ENCODE results near the gene SYNGR2. TPM values are rescaled to one million over a fixed set of nuclear protein-coding genes. Genes with fewer than 3 reads are reported as not detected.

Gene SYNGR2
- total RNA-seq, 1 donor from 2014 or later = 115 TPM

DNA sequence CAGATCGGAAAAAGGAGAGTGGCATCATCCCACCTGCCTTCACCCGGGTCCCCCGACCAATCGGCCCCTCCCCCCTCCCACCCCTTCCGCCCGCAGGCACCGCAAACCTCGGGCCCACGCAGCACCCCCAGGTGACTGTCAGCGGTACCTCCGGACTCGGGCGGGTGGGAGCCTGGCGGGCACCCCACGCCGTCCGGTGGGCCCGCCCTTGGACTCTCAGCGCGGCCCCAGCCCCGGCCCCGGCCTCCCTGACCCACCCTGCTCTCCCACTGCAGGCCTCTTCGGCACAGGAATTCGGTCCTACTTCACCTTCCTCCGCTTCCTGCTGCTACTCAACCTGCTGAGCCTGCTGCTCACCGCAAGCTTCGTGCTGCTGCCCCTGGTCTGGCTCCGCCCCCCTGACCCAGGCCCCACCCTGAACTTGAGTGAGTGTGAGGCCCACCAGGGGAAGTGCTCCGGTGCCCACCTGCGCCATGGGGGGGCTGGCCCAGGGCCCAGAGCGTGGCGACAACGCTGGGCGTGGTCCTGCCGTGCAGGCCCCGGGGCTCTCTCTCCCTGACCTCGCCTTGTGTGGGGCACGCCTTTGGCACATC is 36.2 kb upstream of the SYNGR2 start:
- no peaks in the 10 kb centered on the region for H3K36me3 ChIP-seq
- intact Hi-C loops (cut with DNase I) = no loop called here
- no peaks in the 10 kb centered on the region for H3K9me3 ChIP-seq
- no peak overlapping the region for H3K27ac ChIP-seq
- no peaks in the 10 kb centered on the region for H3K27me3 ChIP-seq
- peaks cover 5 to 24% of the 10 kb centered on the region in 2 donors for H3K4me1 ChIP-seq
- peak overlapping the region in 1 of 2 donors; percentile 46 for H3K4me3 ChIP-seq
- no peak for DNase-seq (ENCODE audit: low spot score in 2 of 2)
- TF ChIP-seq, protein P1, sequence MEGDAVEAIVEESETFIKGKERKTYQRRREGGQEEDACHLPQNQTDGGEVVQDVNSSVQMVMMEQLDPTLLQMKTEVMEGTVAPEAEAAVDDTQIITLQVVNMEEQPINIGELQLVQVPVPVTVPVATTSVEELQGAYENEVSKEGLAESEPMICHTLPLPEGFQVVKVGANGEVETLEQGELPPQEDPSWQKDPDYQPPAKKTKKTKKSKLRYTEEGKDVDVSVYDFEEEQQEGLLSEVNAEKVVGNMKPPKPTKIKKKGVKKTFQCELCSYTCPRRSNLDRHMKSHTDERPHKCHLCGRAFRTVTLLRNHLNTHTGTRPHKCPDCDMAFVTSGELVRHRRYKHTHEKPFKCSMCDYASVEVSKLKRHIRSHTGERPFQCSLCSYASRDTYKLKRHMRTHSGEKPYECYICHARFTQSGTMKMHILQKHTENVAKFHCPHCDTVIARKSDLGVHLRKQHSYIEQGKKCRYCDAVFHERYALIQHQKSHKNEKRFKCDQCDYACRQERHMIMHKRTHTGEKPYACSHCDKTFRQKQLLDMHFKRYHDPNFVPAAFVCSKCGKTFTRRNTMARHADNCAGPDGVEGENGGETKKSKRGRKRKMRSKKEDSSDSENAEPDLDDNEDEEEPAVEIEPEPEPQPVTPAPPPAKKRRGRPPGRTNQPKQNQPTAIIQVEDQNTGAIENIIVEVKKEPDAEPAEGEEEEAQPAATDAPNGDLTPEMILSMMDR (IDR thresholded peaks at IDR 0.05) = no peak

GRCh38 chr17:78132767-78133178 is 35.6 kb upstream of the SYNGR2 start:
- TF ChIP-seq, protein P1 (IDR thresholded peaks at IDR 0.05) = no peak
- Histone ChIP-seq H3K27ac (no peak overlapping the region), H3K36me3 (no peaks in the 10 kb centered on the region), H3K4me1 (peaks cover 5 to 18% of the 10 kb centered on the region in 2 donors), H3K9me3 (no peaks in the 10 kb centered on the region), H3K27me3 (no peaks in the 10 kb centered on the region), H3K4me3 (no peak overlapping the region)
- intact Hi-C loops (cut with DNase I) = no loop called here
- no peak for DNase-seq (ENCODE audit: low spot score in 2 of 2)

GRCh38 chr17:78133179-78133951 is 35.0 kb upstream of the SYNGR2 start:
- no peaks in the 10 kb centered on the region for H3K27me3 ChIP-seq
- DNase-seq (ENCODE audit: low spot score in 2 of 2) = no peak
- H3K27ac ChIP-seq = no peak overlapping the region
- TF ChIP-seq, protein P1 (IDR thresholded peaks at IDR 0.05) = no peak
- H3K4me1 ChIP-seq = peaks cover 3 to 12% of the 10 kb centered on the region in 2 donors
- H3K4me3 ChIP-seq = no peak overlapping the region
- intact Hi-C loops (cut with DNase I) = no loop called here
- no peaks in the 10 kb centered on the region for H3K36me3 ChIP-seq
- H3K9me3 ChIP-seq = no peaks in the 10 kb centered on the region

DNA sequence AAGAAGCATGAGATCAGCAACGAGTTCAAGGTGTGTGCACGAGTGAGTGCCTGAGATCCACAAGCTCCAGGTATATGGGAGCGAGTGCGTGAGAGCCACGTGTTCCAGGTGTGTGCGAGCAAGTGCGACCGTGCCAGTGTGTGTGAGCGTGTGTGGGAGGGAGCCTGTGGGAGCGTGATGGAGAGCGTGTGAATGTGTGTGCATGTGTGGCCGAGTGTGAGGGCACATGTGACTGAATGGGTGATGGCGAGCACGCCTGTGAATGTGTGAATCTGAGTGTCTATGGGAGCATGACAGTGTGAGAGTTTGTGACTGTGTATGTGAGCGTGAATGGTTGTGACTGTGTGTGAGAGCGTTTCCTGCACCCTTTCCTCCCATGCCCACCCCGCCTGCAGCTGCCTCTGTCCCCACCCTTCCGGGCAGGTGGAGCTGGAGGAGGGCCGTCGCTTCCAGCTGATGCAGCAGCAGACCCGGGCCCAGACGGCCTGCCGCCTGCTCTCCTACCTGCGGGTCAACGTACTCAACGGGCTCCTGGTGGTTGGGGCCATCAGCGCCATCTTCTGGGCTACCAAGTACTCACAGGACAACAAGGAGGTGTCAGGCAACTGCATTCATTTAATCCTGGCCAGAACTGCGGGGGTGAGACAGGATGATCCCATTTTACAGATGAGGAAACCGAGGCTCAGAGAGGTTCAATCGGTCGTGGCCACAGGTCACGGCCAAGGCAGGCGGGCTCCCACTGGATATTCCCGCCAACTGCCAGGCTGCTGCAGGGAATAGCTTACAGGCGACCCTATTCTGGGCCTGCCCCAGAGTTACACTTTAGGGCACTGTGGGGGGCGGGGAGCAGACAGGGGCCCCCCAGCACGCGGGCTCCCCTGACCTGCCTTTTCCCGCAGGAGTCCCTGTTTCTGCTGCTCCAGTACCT is 34.1 kb upstream of the SYNGR2 start:
- Histone ChIP-seq H3K4me3 (no peak overlapping the region), H3K27ac (no peak overlapping the region), H3K9me3 (no peaks in the 10 kb centered on the region), H3K4me1 (peaks cover 0 to 10% of the 10 kb centered on the region in 2 donors), H3K36me3 (no peaks in the 10 kb centered on the region), H3K27me3 (no peaks in the 10 kb centered on the region)
- intact Hi-C loops (cut with DNase I) = no loop called here
- TF ChIP-seq, protein P1 (IDR thresholded peaks at IDR 0.05) = peak; percentile 6 to 26 (median 26)
- DNase-seq (ENCODE audit: low spot score in 2 of 2) = no peak

GRCh38 chr17:78134899-78135385 is 33.4 kb upstream of the SYNGR2 start:
- DNase-seq (ENCODE audit: low spot score in 2 of 2) = no peak

More at GRCh38 chr17:78134899-78135385, 33.4 kb upstream of the SYNGR2 start:
- Histone ChIP-seq H3K4me1 (peaks cover 0 to 10% of the 10 kb centered on the region in 2 donors), H3K27ac (no peak overlapping the region), H3K36me3 (no peaks in the 10 kb centered on the region), H3K4me3 (no peak overlapping the region), H3K27me3 (no peaks in the 10 kb centered on the region), H3K9me3 (no peaks in the 10 kb centered on the region)
- TF ChIP-seq, protein P1 (IDR thresholded peaks at IDR 0.05) = no peak
- intact Hi-C loops (cut with DNase I) = no loop called here
